GM19455 (cell line): ENCODE data around the gene ELP1.

Experiments used
- ATAC-seq: cut with Tn5 transposase; IDR thresholded peaks from one replicate; pipeline ENCODE4 v1.9.1; 2021; ENCODE audit not compliant: unreplicated experiment

The ELP1 gene

GRCh38 chr9:108823829-108824228, 110.1 kb downstream of the ELP1 start:
- no peak for ATAC-seq
